Activated T-cell treated with anti-CD3 and anti-CD28 coated beads for 48 hours (primary cell): ENCODE data around the gene OR1I1.

Source experiments
- DNase-seq: peaks from one replicate; pipeline ENCODE4 v3.0.0-alpha.2; 2020; ENCODE audit warnings: low read depth

Gene OR1I1

GRCh38 chr19:15118789-15119494, 36.9 kb downstream of the OR1I1 start:
- DNase-seq, result no peak

- DNase-seq, result no peak
Measured at GRCh38 chr19:15120135-15121026, 38.4 kb downstream of the OR1I1 start.

- no peak for DNase-seq
Measured at GRCh38 chr19:15122331-15123030, 40.5 kb downstream of the OR1I1 start.

GRCh38 chr19:15123031-15123890, 41.2 kb downstream of the OR1I1 start:
- DNase-seq, result no peak

- DNase-seq, result no peak
Measured at GRCh38 chr19:15123900-15124299, 41.9 kb downstream of the OR1I1 start.

GRCh38 chr19:15124572-15125231, 42.7 kb downstream of the OR1I1 start:
- DNase-seq, result no peak

GRCh38 chr19:15125232-15126067, 43.4 kb downstream of the OR1I1 start:
- DNase-seq, result peak; percentile 99

- DNase-seq, result no peak
Measured at GRCh38 chr19:15126131-15126910, 44.3 kb downstream of the OR1I1 start.

- no peak for DNase-seq
Measured at GRCh38 chr19:15128162-15128770, 46.3 kb downstream of the OR1I1 start.

GRCh38 chr19:15129856-15130585, 48.0 kb downstream of the OR1I1 start:
- DNase-seq, result no peak

- no peak for DNase-seq
Measured at GRCh38 chr19:15136234-15136954, 54.4 kb downstream of the OR1I1 start.

- DNase-seq, result no peak
Measured at GRCh38 chr19:15137777-15138176, 55.8 kb downstream of the OR1I1 start.

- DNase-seq, result no peak
Measured at GRCh38 chr19:15138427-15138826, 56.4 kb downstream of the OR1I1 start.

- no peak for DNase-seq
Measured at GRCh38 chr19:15141143-15141542, 59.1 kb downstream of the OR1I1 start.

- no peak for DNase-seq
Measured at GRCh38 chr19:15142313-15142712, 60.3 kb downstream of the OR1I1 start.
